Loucy (cell line): ENCODE data around the gene MCM5.

ENCODE experiments used
- EZH2phosphoT487 ChIP-seq: fragments of 200-600 bp; IDR thresholded peaks from 2 replicates; pipeline ENCODE4 v1.6.1; 2018; ENCODE audit warnings: antibody characterized with exemption, mild to moderate bottlenecking, moderate library complexity, borderline replicate concordance
- TF ChIP-seq, protein P1 (sequence below): fragments of 200-600 bp; sonication (generic); conservative IDR thresholded peaks from 2 replicates; pipeline ENCODE4 v1.5.1; 2014; ENCODE audit warnings: mild to moderate bottlenecking, antibody characterized with exemption, low read length

DNA sequence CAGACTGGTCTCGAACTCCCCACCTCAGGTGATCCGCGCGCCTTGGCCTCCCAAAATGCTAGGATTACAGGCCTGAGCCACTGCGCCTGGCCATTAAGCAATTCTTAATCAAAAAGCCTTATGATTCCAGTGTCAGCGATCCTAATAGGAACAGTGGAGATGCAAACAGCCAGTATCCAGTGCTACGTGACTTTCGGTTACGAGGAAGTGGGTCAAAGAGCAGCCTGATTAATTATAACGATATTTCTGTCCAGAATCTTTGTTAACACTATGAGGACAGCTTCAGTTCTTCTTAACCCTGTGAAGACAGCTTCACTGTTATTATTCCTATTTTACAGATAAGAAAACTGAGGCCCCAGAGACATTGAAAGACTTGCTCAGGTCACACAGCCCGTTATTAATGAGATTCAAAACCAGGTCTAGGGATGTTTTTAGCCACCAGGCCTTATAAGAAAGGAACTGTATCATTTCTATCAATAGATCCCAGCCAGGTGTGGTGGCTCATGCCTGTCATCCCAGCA is 36.3 kb upstream of the MCM5 start:
- TF ChIP-seq, protein P1, sequence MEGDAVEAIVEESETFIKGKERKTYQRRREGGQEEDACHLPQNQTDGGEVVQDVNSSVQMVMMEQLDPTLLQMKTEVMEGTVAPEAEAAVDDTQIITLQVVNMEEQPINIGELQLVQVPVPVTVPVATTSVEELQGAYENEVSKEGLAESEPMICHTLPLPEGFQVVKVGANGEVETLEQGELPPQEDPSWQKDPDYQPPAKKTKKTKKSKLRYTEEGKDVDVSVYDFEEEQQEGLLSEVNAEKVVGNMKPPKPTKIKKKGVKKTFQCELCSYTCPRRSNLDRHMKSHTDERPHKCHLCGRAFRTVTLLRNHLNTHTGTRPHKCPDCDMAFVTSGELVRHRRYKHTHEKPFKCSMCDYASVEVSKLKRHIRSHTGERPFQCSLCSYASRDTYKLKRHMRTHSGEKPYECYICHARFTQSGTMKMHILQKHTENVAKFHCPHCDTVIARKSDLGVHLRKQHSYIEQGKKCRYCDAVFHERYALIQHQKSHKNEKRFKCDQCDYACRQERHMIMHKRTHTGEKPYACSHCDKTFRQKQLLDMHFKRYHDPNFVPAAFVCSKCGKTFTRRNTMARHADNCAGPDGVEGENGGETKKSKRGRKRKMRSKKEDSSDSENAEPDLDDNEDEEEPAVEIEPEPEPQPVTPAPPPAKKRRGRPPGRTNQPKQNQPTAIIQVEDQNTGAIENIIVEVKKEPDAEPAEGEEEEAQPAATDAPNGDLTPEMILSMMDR = no peak
- no peak for TF ChIP-seq EZH2phosphoT487
